ENCODE results near the gene CRYBG3.

The CRYBG3 gene

GRCh38 chr3:97795951-97796350 is 25.9 kb upstream of the CRYBG3 start:
- Histone ChIP-seq H3K4me3 (ENCODE audit: insufficient read depth in 1 of 2, low read depth in 1 of 2, low read length in 2 of 2) (no peak overlapping the region), H3K9me3 (ENCODE audit: control insufficient read depth, low read length) (no peaks in the 10 kb centered on the region), H2BK15ac (ENCODE audit: low read depth, poor library complexity, severe bottlenecking) (no peak overlapping the region), H3K27me3 (ENCODE audit: control insufficient read depth in 1 of 2, insufficient read depth in 1 of 2, low read length in 2 of 2) (no peaks in the 10 kb centered on the region), H2BK5ac (ENCODE audit: low read depth, low read length, poor library complexity, severe bottlenecking) (no peak overlapping the region), H3K23ac (ENCODE audit: low read length in 2 of 2) (no peak overlapping the region), H3K4me1 (ENCODE audit: control insufficient read depth, insufficient read depth, low read depth, low read length) (no peaks in the 10 kb centered on the region), H3K4me2 (ENCODE audit: low read length, poor library complexity, severe bottlenecking) (no peak overlapping the region), H4K91ac (ENCODE audit: low read length) (no peak overlapping the region), H2AFZ (ENCODE audit: low read depth, low read length) (no peak overlapping the region), H2BK120ac (ENCODE audit: low read depth, low read length) (no peak overlapping the region), H3K18ac (ENCODE audit: low read depth in 1 of 2, low read length in 2 of 2) (no peak overlapping the region), H3K14ac (ENCODE audit: low read length in 2 of 2) (no peak overlapping the region), H2AK5ac (ENCODE audit: low read length, severe bottlenecking) (no peak overlapping the region), H3K79me1 (replicated peaks; ENCODE audit: low read length, poor library complexity, severe bottlenecking) (no peaks in the 10 kb centered on the region), H2BK12ac (ENCODE audit: low read length in 2 of 2) (no peak overlapping the region), H3K36me3 (ENCODE audit: control insufficient read depth in 1 of 2, insufficient read depth in 2 of 2, low read depth in 1 of 2, low read length in 2 of 2) (peaks cover 0 to 3% of the 10 kb centered on the region in 2 experiments), H3K9ac (ENCODE audit: low read length) (no peak overlapping the region), H3K4ac (ENCODE audit: low read depth in 1 of 2, low read length in 2 of 2) (no peak overlapping the region), H3K27ac (ENCODE audit: low read length, poor library complexity, severe bottlenecking) (no peak overlapping the region), H4K8ac (ENCODE audit: low read length) (no peak overlapping the region)
- WGBS = 93% methylated on average over 2 of the region's 4 CpGs
- DNase-seq = no peak

GRCh38 chr3:97804471-97804870 is 17.3 kb upstream of the CRYBG3 start:
- no peak overlapping the region for H4K8ac ChIP-seq (ENCODE audit: low read length)
- no peak overlapping the region for H3K4ac ChIP-seq (ENCODE audit: low read depth in 1 of 2, low read length in 2 of 2)
- H2BK15ac ChIP-seq (ENCODE audit: low read depth, poor library complexity, severe bottlenecking) = no peak overlapping the region
- H4K91ac ChIP-seq (ENCODE audit: low read length) = no peak overlapping the region
- no peaks in the 10 kb centered on the region for H3K27me3 ChIP-seq (ENCODE audit: control insufficient read depth in 1 of 2, insufficient read depth in 1 of 2, low read length in 2 of 2)
- H2BK12ac ChIP-seq (ENCODE audit: low read length in 2 of 2) = no peak overlapping the region
- DNase-seq = peak; percentile 5
- no peak overlapping the region for H3K18ac ChIP-seq (ENCODE audit: low read depth in 1 of 2, low read length in 2 of 2)
- H3K9ac ChIP-seq (ENCODE audit: low read length) = no peak overlapping the region
- H3K4me3 ChIP-seq (ENCODE audit: insufficient read depth in 1 of 2, low read depth in 1 of 2, low read length in 2 of 2) = no peak overlapping the region
- no CpG with 5 or more reads among the region's 3 CpGs for WGBS
- no peak overlapping the region for H2AFZ ChIP-seq (ENCODE audit: low read depth, low read length)
- H2BK120ac ChIP-seq (ENCODE audit: low read depth, low read length) = no peak overlapping the region
- no peak overlapping the region for H3K27ac ChIP-seq (ENCODE audit: low read length, poor library complexity, severe bottlenecking)
- no peaks in the 10 kb centered on the region for H3K9me3 ChIP-seq (ENCODE audit: control insufficient read depth, low read length)
- no peaks in the 10 kb centered on the region for H3K79me1 ChIP-seq (replicated peaks; ENCODE audit: low read length, poor library complexity, severe bottlenecking)
- H2AK5ac ChIP-seq (ENCODE audit: low read length, severe bottlenecking) = no peak overlapping the region
- peaks cover 0 to 3% of the 10 kb centered on the region in 2 experiments for H3K36me3 ChIP-seq (ENCODE audit: control insufficient read depth in 1 of 2, insufficient read depth in 2 of 2, low read depth in 1 of 2, low read length in 2 of 2)
- no peak overlapping the region for H3K14ac ChIP-seq (ENCODE audit: low read length in 2 of 2)
- no peak overlapping the region for H3K23ac ChIP-seq (ENCODE audit: low read length in 2 of 2)
- no peaks in the 10 kb centered on the region for H3K4me1 ChIP-seq (ENCODE audit: control insufficient read depth, insufficient read depth, low read depth, low read length)
- no peak overlapping the region for H3K4me2 ChIP-seq (ENCODE audit: low read length, poor library complexity, severe bottlenecking)
- H2BK5ac ChIP-seq (ENCODE audit: low read depth, low read length, poor library complexity, severe bottlenecking) = no peak overlapping the region

GRCh38 chr3:97810779-97811390 is 10.9 kb upstream of the CRYBG3 start:
- WGBS = 86% methylated on average over 1 of the region's 2 CpGs
- H4K8ac ChIP-seq (ENCODE audit: low read length) = no peak overlapping the region
- H2BK5ac ChIP-seq (ENCODE audit: low read depth, low read length, poor library complexity, severe bottlenecking) = no peak overlapping the region
- H3K79me1 ChIP-seq (replicated peaks; ENCODE audit: low read length, poor library complexity, severe bottlenecking) = no peaks in the 10 kb centered on the region
- H3K23ac ChIP-seq (ENCODE audit: low read length in 2 of 2) = no peak overlapping the region
- no peak overlapping the region for H3K9ac ChIP-seq (ENCODE audit: low read length)
- H2AK5ac ChIP-seq (ENCODE audit: low read length, severe bottlenecking) = no peak overlapping the region
- no peak overlapping the region for H3K4me2 ChIP-seq (ENCODE audit: low read length, poor library complexity, severe bottlenecking)
- no peak overlapping the region for H3K4me3 ChIP-seq (ENCODE audit: insufficient read depth in 1 of 2, low read depth in 1 of 2, low read length in 2 of 2)
- H3K14ac ChIP-seq (ENCODE audit: low read length in 2 of 2) = no peak overlapping the region
- no peak overlapping the region for H4K91ac ChIP-seq (ENCODE audit: low read length)
- H2BK15ac ChIP-seq (ENCODE audit: low read depth, poor library complexity, severe bottlenecking) = no peak overlapping the region
- H3K4me1 ChIP-seq (ENCODE audit: control insufficient read depth, insufficient read depth, low read depth, low read length) = no peaks in the 10 kb centered on the region
- H2BK12ac ChIP-seq (ENCODE audit: low read length in 2 of 2) = no peak overlapping the region
- H3K27ac ChIP-seq (ENCODE audit: low read length, poor library complexity, severe bottlenecking) = no peak overlapping the region
- no peak overlapping the region for H2AFZ ChIP-seq (ENCODE audit: low read depth, low read length)
- no peak overlapping the region for H3K4ac ChIP-seq (ENCODE audit: low read depth in 1 of 2, low read length in 2 of 2)
- H3K27me3 ChIP-seq (ENCODE audit: control insufficient read depth in 1 of 2, insufficient read depth in 1 of 2, low read length in 2 of 2) = no peaks in the 10 kb centered on the region
- H3K9me3 ChIP-seq (ENCODE audit: control insufficient read depth, low read length) = no peaks in the 10 kb centered on the region
- DNase-seq = no peak
- H3K36me3 ChIP-seq (ENCODE audit: control insufficient read depth in 1 of 2, insufficient read depth in 2 of 2, low read depth in 1 of 2, low read length in 2 of 2) = no peaks in the 10 kb centered on the region
- H3K18ac ChIP-seq (ENCODE audit: low read depth in 1 of 2, low read length in 2 of 2) = no peak overlapping the region
- no peak overlapping the region for H2BK120ac ChIP-seq (ENCODE audit: low read depth, low read length)

GRCh38 chr3:97815149-97815917 is 6.5 kb upstream of the CRYBG3 start:
- 0% methylated on average over 1 of the region's 1 CpG for WGBS

More at GRCh38 chr3:97815149-97815917, 6.5 kb upstream of the CRYBG3 start:
- Histone ChIP-seq H3K4ac (ENCODE audit: low read depth in 1 of 2, low read length in 2 of 2) (no peak overlapping the region), H3K23ac (ENCODE audit: low read length in 2 of 2) (no peak overlapping the region), H3K9me3 (ENCODE audit: control insufficient read depth, low read length) (no peaks in the 10 kb centered on the region), H2BK15ac (ENCODE audit: low read depth, poor library complexity, severe bottlenecking) (no peak overlapping the region), H3K4me1 (ENCODE audit: control insufficient read depth, insufficient read depth, low read depth, low read length) (no peaks in the 10 kb centered on the region), H3K27ac (ENCODE audit: low read length, poor library complexity, severe bottlenecking) (no peak overlapping the region), H2BK12ac (ENCODE audit: low read length in 2 of 2) (no peak overlapping the region), H3K4me3 (ENCODE audit: insufficient read depth in 1 of 2, low read depth in 1 of 2, low read length in 2 of 2) (no peak overlapping the region), H3K9ac (ENCODE audit: low read length) (no peak overlapping the region), H3K36me3 (ENCODE audit: control insufficient read depth in 1 of 2, insufficient read depth in 2 of 2, low read depth in 1 of 2, low read length in 2 of 2) (no peaks in the 10 kb centered on the region), H3K14ac (ENCODE audit: low read length in 2 of 2) (no peak overlapping the region), H2AFZ (ENCODE audit: low read depth, low read length) (no peak overlapping the region), H2BK120ac (ENCODE audit: low read depth, low read length) (no peak overlapping the region), H3K18ac (ENCODE audit: low read depth in 1 of 2, low read length in 2 of 2) (no peak overlapping the region), H4K8ac (ENCODE audit: low read length) (no peak overlapping the region), H3K4me2 (ENCODE audit: low read length, poor library complexity, severe bottlenecking) (no peak overlapping the region), H4K91ac (ENCODE audit: low read length) (no peak overlapping the region), H3K27me3 (ENCODE audit: control insufficient read depth in 1 of 2, insufficient read depth in 1 of 2, low read length in 2 of 2) (no peaks in the 10 kb centered on the region), H2BK5ac (ENCODE audit: low read depth, low read length, poor library complexity, severe bottlenecking) (no peak overlapping the region), H2AK5ac (ENCODE audit: low read length, severe bottlenecking) (no peak overlapping the region), H3K79me1 (replicated peaks; ENCODE audit: low read length, poor library complexity, severe bottlenecking) (no peaks in the 10 kb centered on the region)
- DNase-seq = no peak
